Body of pancreas (tissue), 4 donors: ENCODE measurements around the gene RNF31. TPM values are rescaled to one million over a fixed set of nuclear protein-coding genes. Genes with fewer than 3 reads are reported as not detected.
"Not testable (repeated sequence)": the region's sequence is repeated elsewhere in the genome, so short reads cannot be mapped to it uniquely, and the experiment has no call there.

Experiments
- ATAC-seq: fragments of 150-250 bp; one replicate; pipeline ENCODE4 v1.9.1; 2016
- DNase-seq, 4 donors: peaks; one replicate each; pipeline ENCODE4 v3.0.0-alpha.2; 2019
- H3K27ac ChIP-seq, 4 donors: fragments of 200-600 bp; sonication (generic); 1 replicate in 3 of 4; 2 replicates in 1 of 4; pipeline versions ENCODE4 v1.5.1 to v1.6.1; 2016 to 2019; ENCODE audit warnings: mild to moderate bottlenecking in 1 of 4, mixed read lengths in 1 of 4, moderate library complexity in 1 of 4
- H3K27me3 ChIP-seq, 2 donors: fragments of 200-600 bp; sonication (generic); one replicate each; pipeline ENCODE4 v1.6.0; 2016; ENCODE audit warnings: mild to moderate bottlenecking in 1 of 2
- H3K36me3 ChIP-seq, 2 donors: fragments of 200-600 bp; sonication (generic); replicated peaks in 1 of 2; 2 replicates each; pipeline ENCODE4 v1.5.1; 2016; ENCODE audit warnings: low read depth in 2 of 2; ENCODE audit not compliant: insufficient read depth in 1 of 2
- H3K4me1 ChIP-seq: fragments of 200-600 bp; sonication (generic); one replicate; pipeline ENCODE4 v1.6.0; 2016
- H3K4me3 ChIP-seq, 2 donors: fragments of 200-600 bp; sonication (generic); 1 replicate in 1 of 2; 2 replicates in 1 of 2; pipeline ENCODE4 v1.5.1; 2016 to 2019
- H3K9me3 ChIP-seq, 3 donors: fragments of 200-600 bp; sonication (generic); 1 replicate in 2 of 3; 2 replicates in 1 of 3; pipeline ENCODE4 v1.5.1; 2016
- POLR2A ChIP-seq, 3 donors: fragments of 450-650 bp; IDR thresholded peaks; one replicate each; pipeline ENCODE4 v1.6.1; 2016; ENCODE audit warnings: antibody characterized with exemption in 3 of 3, mild to moderate bottlenecking in 2 of 3
- WGBS, 2 donors: methylation state at CpG; one replicate each; pipeline ENCODE4 v1.1.5; 2017; 5-methylcytosine and 5-hydroxymethylcytosine counted together
- intact Hi-C: fragments of 100-400 bp; cut with DNase I; formaldehyde crosslinking; loops from one replicate; pipeline ENCODE4 v1.15.1; 2023
- total RNA-seq, 2 donors: library from RNA; depleted of rRNA; stranded (reverse); fragments of >200 nt; gene quantifications; one replicate each; pipeline ENCODE4 v1.1.0, GENCODE V29; 2016
- TF ChIP-seq, protein P1 (sequence below), 7 experiments: fragments of 450-650 bp in 4 of 7; fragments of 200-600 bp in 3 of 7; sonication (generic) in 3 of 7; IDR thresholded peaks; one replicate each; pipeline ENCODE4 v1.5.1; 2016 to 2019; ENCODE audit warnings: antibody characterized with exemption in 7 of 7

RNF31 gene
- total RNA-seq, 2 donors from 2014 or later, result 38.1 to 83.1 TPM

DNA sequence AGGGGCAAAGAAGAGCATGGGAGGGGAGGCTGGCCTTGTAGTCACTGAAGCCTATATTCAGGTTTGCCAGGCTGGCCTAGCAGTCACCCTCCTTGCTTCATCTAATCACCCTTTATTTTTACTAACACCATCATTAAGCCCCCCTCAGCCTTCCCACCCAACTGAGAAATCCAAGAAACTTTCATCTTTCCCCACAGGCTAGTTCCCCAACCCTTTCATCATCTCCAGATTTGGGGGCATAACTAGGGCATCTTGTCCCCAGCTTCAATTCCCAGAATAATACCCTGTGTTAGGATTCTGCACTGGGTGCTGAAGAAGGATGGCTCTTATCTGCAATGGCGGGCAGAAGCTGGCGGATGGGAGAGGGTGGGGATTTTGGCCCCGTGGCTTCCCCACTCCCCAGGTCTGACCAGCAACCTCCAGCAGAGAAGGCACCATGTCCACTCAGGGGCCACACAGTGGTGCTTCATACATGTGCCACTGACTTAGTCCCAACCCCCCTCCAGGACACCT lies 46.3 kb upstream of the RNF31 start:
- ATAC-seq, result no peak
- no peaks in the 10 kb centered on the region for H3K27me3 ChIP-seq
- no peaks in the 10 kb centered on the region for H3K9me3 ChIP-seq
- no peak overlapping the region for H3K4me3 ChIP-seq
- no peak for TF ChIP-seq POLR2A (IDR thresholded peaks at IDR 0.05)
- TF ChIP-seq, protein P1, sequence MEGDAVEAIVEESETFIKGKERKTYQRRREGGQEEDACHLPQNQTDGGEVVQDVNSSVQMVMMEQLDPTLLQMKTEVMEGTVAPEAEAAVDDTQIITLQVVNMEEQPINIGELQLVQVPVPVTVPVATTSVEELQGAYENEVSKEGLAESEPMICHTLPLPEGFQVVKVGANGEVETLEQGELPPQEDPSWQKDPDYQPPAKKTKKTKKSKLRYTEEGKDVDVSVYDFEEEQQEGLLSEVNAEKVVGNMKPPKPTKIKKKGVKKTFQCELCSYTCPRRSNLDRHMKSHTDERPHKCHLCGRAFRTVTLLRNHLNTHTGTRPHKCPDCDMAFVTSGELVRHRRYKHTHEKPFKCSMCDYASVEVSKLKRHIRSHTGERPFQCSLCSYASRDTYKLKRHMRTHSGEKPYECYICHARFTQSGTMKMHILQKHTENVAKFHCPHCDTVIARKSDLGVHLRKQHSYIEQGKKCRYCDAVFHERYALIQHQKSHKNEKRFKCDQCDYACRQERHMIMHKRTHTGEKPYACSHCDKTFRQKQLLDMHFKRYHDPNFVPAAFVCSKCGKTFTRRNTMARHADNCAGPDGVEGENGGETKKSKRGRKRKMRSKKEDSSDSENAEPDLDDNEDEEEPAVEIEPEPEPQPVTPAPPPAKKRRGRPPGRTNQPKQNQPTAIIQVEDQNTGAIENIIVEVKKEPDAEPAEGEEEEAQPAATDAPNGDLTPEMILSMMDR (IDR thresholded peaks at IDR 0.05), result no peak
- H3K27ac ChIP-seq, result peak overlapping the region in 1 of 4 donors; percentile 12
- 68 to 90% methylated on average over 3 of the region's 3 CpGs for WGBS, 2 donors
- peaks cover 37% of the 10 kb centered on the region for H3K4me1 ChIP-seq
- H3K36me3 ChIP-seq, result peaks cover 0 to 5% of the 10 kb centered on the region in 2 donors
- intact Hi-C loops, result no loop called here
- DNase-seq, result no peak

DNA sequence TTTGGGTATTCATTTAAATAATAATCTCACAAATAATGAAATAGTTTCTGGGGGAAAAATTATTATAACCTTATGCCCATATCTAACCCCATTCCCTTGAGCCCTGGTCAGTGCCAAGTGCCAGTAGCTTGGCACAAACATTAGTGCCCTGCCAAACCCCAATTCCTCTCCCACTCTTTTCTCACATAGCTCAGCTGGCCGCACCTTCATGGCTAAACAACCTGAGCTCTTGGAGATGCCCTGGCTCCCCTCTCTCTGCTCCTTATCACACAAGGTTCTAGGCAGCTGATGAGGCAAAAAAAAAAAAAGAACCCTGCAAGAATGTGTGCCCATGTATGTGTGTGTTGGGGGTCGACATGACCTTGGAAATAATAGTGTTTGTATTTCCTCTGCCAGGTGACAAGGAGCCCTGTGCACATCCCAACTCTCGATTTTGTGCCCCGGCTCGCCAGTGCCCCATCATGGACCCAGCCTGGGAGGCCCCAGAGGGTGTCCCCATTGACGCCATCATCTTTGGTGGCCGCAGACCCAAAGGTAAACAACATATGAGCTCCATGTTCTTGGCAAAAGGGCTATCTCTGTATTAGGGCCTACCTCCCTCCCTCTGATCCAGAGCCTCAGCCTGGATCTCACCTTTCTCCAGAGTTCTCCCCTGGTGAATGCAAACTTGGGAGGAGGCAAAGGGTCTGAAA lies 44.8 kb upstream of the RNF31 start:
- ATAC-seq (no peak), DNase-seq (no peak)
- Histone ChIP-seq H3K27ac (no peak overlapping the region), H3K4me3 (no peak overlapping the region), H3K4me1 (peaks cover 30% of the 10 kb centered on the region), H3K9me3 (no peaks in the 10 kb centered on the region), H3K36me3 (peaks cover 0 to 5% of the 10 kb centered on the region in 2 donors), H3K27me3 (no peaks in the 10 kb centered on the region)
- WGBS, 2 donors, result 71 to 75% methylated on average over 7 of the region's 7 CpGs
- TF ChIP-seq, protein P1 (IDR thresholded peaks at IDR 0.05), result no peak
- TF ChIP-seq POLR2A (IDR thresholded peaks at IDR 0.05), result no peak
- intact Hi-C loops, result no loop called here

DNA sequence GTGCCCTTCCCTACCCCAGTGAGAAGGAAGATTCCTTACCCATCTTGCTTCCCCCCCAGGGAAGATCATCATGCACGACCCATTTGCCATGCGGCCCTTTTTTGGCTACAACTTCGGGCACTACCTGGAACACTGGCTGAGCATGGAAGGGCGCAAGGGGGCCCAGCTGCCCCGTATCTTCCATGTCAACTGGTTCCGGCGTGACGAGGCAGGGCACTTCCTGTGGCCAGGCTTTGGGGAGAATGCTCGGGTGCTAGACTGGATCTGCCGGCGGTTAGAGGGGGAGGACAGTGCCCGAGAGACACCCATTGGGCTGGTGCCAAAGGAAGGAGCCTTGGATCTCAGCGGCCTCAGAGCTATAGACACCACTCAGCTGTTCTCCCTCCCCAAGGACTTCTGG lies 43.8 kb upstream of the RNF31 start:
- H3K27ac ChIP-seq, result no peak overlapping the region
- H3K27me3 ChIP-seq, result no peaks in the 10 kb centered on the region
- H3K9me3 ChIP-seq, result no peaks in the 10 kb centered on the region
- ATAC-seq (no peak), DNase-seq (no peak)
- WGBS, 2 donors, result 90% methylated on average over 13 of the region's 13 CpGs; no CpG with 5 or more reads in 1 of the 2 donors
- H3K4me1 ChIP-seq, result peaks cover 25% of the 10 kb centered on the region
- TF ChIP-seq, protein P1 (IDR thresholded peaks at IDR 0.05), result no peak
- no peak for TF ChIP-seq POLR2A (IDR thresholded peaks at IDR 0.05)
- intact Hi-C loops, result no loop called here
- peaks cover 0 to 5% of the 10 kb centered on the region in 2 donors for H3K36me3 ChIP-seq
- no peak overlapping the region for H3K4me3 ChIP-seq

DNA sequence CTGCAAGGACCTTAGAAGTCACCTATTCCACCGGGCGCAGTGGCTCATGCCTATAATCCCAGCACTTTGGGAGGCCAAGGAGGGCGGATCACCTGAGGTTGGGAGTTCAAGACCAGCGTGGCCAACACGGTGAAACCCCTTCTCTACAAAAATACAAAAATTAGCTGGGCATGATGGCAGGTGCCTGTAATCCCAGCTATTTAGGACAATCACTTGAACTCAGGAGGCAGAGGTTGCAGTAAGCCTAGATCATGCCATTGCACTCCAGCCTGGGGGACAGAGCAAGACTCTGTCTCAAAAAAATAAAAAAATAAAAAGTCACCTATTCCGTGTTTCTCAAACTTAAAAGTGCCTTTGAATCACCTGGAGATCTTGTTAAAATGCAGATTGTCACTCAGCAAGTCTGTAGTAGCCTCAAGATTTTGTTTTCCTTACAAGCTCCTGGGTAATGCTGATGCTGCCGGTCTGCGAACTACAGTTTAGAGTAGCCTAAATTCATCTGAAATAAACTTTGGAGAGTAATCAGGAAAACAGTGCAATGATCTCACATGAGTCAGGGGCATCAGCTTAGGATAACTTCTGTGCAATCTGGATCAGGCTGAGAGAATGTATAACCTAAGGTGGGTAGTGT lies 41.6 kb upstream of the RNF31 start:
- not testable (repeated sequence) for H3K9me3 ChIP-seq, DNase-seq, H3K4me3 ChIP-seq, ATAC-seq, H3K36me3 ChIP-seq, H3K27me3 ChIP-seq
- Histone ChIP-seq H3K4me1 (peaks cover 30% of the 10 kb centered on the region), H3K27ac (peak overlapping the region in 1 of 4 donors; percentile 26)
- intact Hi-C loops, result loop anchor here (5.0 kb wide), 1 partner anchor 48 kb away; no protein-coding TSS in a partner anchor
- 80 to 91% methylated on average over 8 of the region's 8 CpGs for WGBS, 2 donors

DNA sequence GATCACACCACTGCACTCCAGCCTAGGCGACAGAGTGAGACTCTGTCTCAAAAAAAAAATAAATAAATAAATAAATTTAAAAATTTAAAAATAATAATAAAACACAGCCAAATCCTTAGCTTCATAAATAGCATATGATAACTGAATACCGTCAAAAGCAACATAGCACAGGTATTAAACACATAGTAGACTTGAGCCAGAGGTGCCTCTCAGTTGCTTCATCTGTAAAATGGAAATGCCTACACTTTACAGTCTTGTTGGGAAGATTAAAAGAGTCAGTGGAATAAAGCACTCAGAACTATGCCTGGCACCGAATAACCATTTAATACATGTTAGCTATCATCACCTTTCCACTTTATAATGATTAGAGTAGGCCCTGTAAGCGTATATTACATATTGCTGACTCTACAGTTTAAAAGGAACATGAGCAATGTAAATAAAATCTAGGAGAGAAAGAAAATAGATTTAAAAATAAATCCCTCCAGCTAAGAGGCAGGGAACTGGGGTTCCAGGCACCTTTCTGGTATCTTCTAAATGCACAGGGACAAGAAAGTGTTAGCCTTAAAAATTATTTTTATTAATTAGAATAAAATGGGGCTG lies 40.5 kb upstream of the RNF31 start:
- ATAC-seq (no peak), DNase-seq (no peak)
- WGBS, 2 donors, result 72 to 80% methylated on average over 4 of the region's 4 CpGs
- H3K27me3 ChIP-seq, result no peaks in the 10 kb centered on the region
- H3K9me3 ChIP-seq, result no peaks in the 10 kb centered on the region
- H3K36me3 ChIP-seq, result peaks cover 0 to 5% of the 10 kb centered on the region in 2 donors
- H3K27ac ChIP-seq, result no peak overlapping the region
- H3K4me1 ChIP-seq, result peaks cover 31% of the 10 kb centered on the region
- TF ChIP-seq, protein P1 (IDR thresholded peaks at IDR 0.05), result no peak
- TF ChIP-seq POLR2A (IDR thresholded peaks at IDR 0.05), result no peak
- no peak overlapping the region for H3K4me3 ChIP-seq
- intact Hi-C loops, result loop anchor here (5.0 kb wide), 1 partner anchor 49 kb away; no protein-coding TSS in a partner anchor
